Gastrocnemius medialis (tissue), 4 donors: ENCODE measurements around the gene VPS52. TPM values are rescaled to one million over a fixed set of nuclear protein-coding genes. Genes with fewer than 3 reads are reported as not detected.

ENCODE experiments used
- ATAC-seq, 2 donors: fragments of 150-250 bp; one replicate each; pipeline ENCODE4 v1.9.1; 2016
- DNase-seq, 2 donors: peaks; one replicate each; pipeline ENCODE4 v3.0.0-alpha.2; 2019
- H3K27ac ChIP-seq, 4 donors: fragments of 200-600 bp; sonication (generic); 1 replicate in 1 of 4; 2 replicates in 3 of 4; pipeline ENCODE4 v1.5.1; 2016 to 2018; ENCODE audit warnings: mild to moderate bottlenecking in 2 of 4, moderate library complexity in 1 of 4
- H3K27me3 ChIP-seq, 3 donors: fragments of 200-600 bp; sonication (generic) in 2 of 3; 1 replicate in 1 of 3; 2 replicates in 2 of 3; pipeline versions ENCODE4 v1.5.1 to v1.6.0; 2016 to 2019; ENCODE audit warnings: mild to moderate bottlenecking in 1 of 3, moderate library complexity in 1 of 3
- H3K36me3 ChIP-seq, 2 donors: fragments of 200-600 bp; sonication (generic) in 1 of 2; one replicate each; pipeline ENCODE4 v1.5.1; 2017 to 2018
- H3K4me1 ChIP-seq, 2 donors: fragments of 200-600 bp; sonication (generic) in 1 of 2; one replicate each; pipeline ENCODE4 v1.5.1; 2016 to 2017; ENCODE audit warnings: mild to moderate bottlenecking in 2 of 2
- H3K4me3 ChIP-seq, 4 donors: fragments of 200-600 bp; sonication (generic) in 3 of 4; 1 replicate in 1 of 4; 2 replicates in 3 of 4; pipeline ENCODE4 v1.5.1; 2016 to 2019; ENCODE audit warnings: mild to moderate bottlenecking in 2 of 4
- H3K9me3 ChIP-seq, 3 donors: fragments of 200-600 bp; sonication (generic) in 2 of 3; 1 replicate in 1 of 3; 2 replicates in 2 of 3; pipeline ENCODE4 v1.5.1; 2016 to 2019
- POLR2A ChIP-seq, 2 donors: fragments of 450-650 bp; IDR thresholded peaks; one replicate each; pipeline ENCODE4 v1.6.1; 2017; ENCODE audit warnings: antibody characterized with exemption in 2 of 2, mild to moderate bottlenecking in 2 of 2, moderate library complexity in 2 of 2
- in situ Hi-C, 4 donors: fragments of 200-750 bp; cut with MboI; loops; one replicate each; pipeline versions ENCODE4 v1.15.0 to v1.8.0; 2017; ENCODE audit warnings: low sequenced_read_pairs in 4 of 4
- intact Hi-C: fragments of 100-400 bp; cut with DNase I; formaldehyde crosslinking; loops from one replicate; pipeline ENCODE4 v1.15.1; 2023; ENCODE audit warnings: low total_unique reads
- total RNA-seq, 4 donors: library from RNA; depleted of rRNA; stranded (reverse); fragments of >200 nt; gene quantifications; one replicate each; pipeline versions ENCODE4 v1.1.0 to v1.2.3, GENCODE V29; 2016
- TF ChIP-seq, protein P1 (sequence below), 5 experiments: fragments of 450-650 bp in 3 of 5; fragments of 200-600 bp in 2 of 5; sonication (generic) in 2 of 5; IDR thresholded peaks in 4 of 5; conservative IDR thresholded peaks in 1 of 5; 1 replicate in 4 of 5; 2 replicates in 1 of 5; pipeline ENCODE4 v1.5.1; 2016 to 2019; ENCODE audit warnings: antibody characterized with exemption in 5 of 5, mild to moderate bottlenecking in 3 of 5, moderate library complexity in 3 of 5

The VPS52 gene
- total RNA-seq, 4 donors from 2014 or later: 28.7 to 52.8 (median 41.2) TPM

DNA sequence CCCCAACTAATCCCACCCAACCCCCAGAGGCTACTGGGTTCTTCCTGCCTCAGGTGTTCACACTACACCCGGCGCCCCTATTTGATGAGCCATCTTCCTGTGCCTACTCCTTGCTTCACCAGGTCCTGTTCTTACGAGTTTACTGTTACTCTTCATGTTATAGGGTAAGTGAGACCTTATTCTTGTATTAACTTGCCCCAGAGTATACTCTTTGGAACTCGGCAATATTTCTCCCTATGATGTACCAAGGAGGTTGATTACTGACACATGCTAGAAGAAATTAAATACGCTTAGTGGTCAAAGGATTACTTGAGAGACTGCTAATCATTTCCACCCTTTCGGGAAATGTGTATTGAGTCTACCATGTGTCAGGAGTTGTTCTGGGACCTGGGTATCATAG is 54.4 kb downstream of the VPS52 start:
- DNase-seq: no peak
- Histone ChIP-seq H3K9me3 (no peaks in the 10 kb centered on the region), H3K4me3 (no peak overlapping the region), H3K4me1 (peaks cover 15 to 17% of the 10 kb centered on the region in 2 donors), H3K36me3 (no peaks in the 10 kb centered on the region), H3K27ac (no peak overlapping the region), H3K27me3 (peaks cover 0 to 2% (median 0%) of the 10 kb centered on the region in 3 donors)
- ATAC-seq: no peak
- TF ChIP-seq, protein P1, sequence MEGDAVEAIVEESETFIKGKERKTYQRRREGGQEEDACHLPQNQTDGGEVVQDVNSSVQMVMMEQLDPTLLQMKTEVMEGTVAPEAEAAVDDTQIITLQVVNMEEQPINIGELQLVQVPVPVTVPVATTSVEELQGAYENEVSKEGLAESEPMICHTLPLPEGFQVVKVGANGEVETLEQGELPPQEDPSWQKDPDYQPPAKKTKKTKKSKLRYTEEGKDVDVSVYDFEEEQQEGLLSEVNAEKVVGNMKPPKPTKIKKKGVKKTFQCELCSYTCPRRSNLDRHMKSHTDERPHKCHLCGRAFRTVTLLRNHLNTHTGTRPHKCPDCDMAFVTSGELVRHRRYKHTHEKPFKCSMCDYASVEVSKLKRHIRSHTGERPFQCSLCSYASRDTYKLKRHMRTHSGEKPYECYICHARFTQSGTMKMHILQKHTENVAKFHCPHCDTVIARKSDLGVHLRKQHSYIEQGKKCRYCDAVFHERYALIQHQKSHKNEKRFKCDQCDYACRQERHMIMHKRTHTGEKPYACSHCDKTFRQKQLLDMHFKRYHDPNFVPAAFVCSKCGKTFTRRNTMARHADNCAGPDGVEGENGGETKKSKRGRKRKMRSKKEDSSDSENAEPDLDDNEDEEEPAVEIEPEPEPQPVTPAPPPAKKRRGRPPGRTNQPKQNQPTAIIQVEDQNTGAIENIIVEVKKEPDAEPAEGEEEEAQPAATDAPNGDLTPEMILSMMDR (IDR thresholded peaks at IDR 0.05 in 4 of 5, conservative IDR thresholded peaks at IDR 0.05 in 1 of 5): no peak
- TF ChIP-seq POLR2A (IDR thresholded peaks at IDR 0.05): no peak
- intact Hi-C loops: no loop called here
- in situ Hi-C loops: no loop called here

DNA sequence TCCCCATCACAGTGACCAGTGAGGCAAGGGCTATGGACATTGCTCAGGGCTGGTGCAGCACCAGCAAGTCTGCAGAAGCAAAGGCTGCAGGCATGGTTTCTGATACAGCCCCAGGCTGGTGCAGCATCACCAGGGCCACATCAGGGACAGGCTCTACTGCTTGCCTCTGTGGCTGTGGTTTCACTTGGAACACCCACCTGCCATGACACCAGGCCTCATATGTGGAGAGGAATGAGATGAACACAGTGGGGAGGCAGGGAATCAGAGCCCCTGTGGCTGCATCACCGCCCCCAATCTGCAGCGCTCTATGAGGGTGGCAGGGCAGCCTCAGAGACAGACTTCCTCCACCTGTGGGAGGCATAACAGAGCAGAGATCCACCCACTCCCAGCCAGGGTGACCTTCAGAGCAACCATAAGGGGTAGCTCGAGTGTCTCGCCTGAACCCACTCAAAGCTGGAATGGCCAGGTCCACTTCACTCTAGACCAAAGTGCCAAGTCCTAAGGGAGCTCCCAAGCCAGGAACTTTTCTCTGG is 55.5 kb downstream of the VPS52 start:
- H3K27me3 ChIP-seq: peaks cover 0 to 2% (median 0%) of the 10 kb centered on the region in 3 donors
- H3K9me3 ChIP-seq: no peaks in the 10 kb centered on the region
- in situ Hi-C loops (no loop called here), intact Hi-C loops (no loop called here)
- TF ChIP-seq, protein P1 (IDR thresholded peaks at IDR 0.05 in 4 of 5, conservative IDR thresholded peaks at IDR 0.05 in 1 of 5): no peak
- no peak for TF ChIP-seq POLR2A (IDR thresholded peaks at IDR 0.05)
- ATAC-seq (no peak), DNase-seq (no peak)
- no peak overlapping the region for H3K4me3 ChIP-seq
- peaks cover 15 to 17% of the 10 kb centered on the region in 2 donors for H3K4me1 ChIP-seq
- no peak overlapping the region for H3K27ac ChIP-seq
- H3K36me3 ChIP-seq: no peaks in the 10 kb centered on the region

DNA sequence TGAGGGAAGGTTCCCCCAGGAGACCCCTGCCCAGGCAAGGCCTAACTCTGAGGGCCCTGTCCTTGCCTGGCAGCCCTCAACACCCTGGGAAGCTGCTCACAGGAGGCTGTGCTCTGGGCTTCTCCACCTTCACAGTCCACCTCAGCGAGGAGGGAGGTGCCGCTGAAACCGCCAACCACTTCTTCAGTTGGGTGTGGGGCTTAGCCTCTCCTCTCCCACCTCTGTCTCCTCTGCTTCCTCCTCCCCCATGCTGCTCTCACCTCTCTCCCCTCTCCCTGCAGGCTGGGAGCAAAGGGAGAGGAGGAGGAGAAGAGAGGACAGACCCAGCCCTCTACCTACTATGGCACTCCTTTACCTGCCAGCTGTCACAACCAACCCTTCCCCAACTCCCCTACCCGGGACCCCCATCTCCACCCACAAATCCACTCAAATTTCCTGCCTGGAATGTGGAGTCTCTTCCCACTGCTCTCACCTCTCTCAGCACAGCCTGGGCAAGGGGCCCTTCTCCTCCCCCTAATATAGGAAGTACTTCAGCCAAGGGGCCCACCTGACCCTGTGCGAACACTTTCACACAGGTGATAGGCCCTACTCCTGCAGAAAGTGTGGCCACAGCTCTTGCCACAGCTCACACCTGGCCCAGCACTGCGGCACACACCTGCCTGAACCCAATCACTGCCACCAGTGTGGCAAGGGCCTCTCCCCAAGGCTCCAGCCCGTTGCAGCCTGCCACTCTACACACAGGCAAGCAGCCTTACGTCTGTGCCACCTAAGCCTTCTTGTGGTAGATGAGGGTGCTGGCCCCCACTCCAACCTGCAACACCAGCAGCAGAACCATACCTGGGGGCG is 56.2 kb downstream of the VPS52 start:
- no peak overlapping the region for H3K27ac ChIP-seq
- in situ Hi-C loops: no loop called here
- intact Hi-C loops: no loop called here
- no peak for TF ChIP-seq POLR2A (IDR thresholded peaks at IDR 0.05)
- TF ChIP-seq, protein P1 (IDR thresholded peaks at IDR 0.05 in 4 of 5, conservative IDR thresholded peaks at IDR 0.05 in 1 of 5): no peak
- H3K36me3 ChIP-seq: peaks cover 0 to 5% of the 10 kb centered on the region in 2 donors
- peaks cover 0 to 2% (median 0%) of the 10 kb centered on the region in 3 donors for H3K27me3 ChIP-seq
- no peak overlapping the region for H3K4me3 ChIP-seq
- H3K4me1 ChIP-seq: peaks cover 15 to 17% of the 10 kb centered on the region in 2 donors
- H3K9me3 ChIP-seq: no peaks in the 10 kb centered on the region
- ATAC-seq (no peak), DNase-seq (no peak)

DNA sequence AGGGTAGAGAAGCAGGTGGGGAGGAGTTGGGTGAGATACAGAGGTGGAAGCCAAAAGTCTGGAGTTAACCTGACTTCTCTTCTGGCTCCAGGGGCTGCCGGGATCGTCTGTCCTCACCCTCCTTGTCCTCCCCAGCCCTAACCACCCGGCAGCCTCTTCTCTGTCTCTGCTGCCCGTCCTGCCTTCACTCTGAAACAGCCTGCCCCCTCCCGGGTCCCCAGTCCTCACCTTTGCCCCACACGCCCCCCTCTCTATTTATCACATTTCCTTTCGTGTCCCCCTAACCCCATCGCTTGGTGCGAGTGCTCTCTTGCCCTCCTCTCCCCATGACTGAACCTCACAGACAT is 57.7 kb downstream of the VPS52 start:
- H3K4me3 ChIP-seq: peak overlapping the region; percentile 30 to 61 (median 52)
- intact Hi-C loops (no loop called here), in situ Hi-C loops (no loop called here)
- H3K36me3 ChIP-seq: peaks cover 0 to 16% of the 10 kb centered on the region in 2 donors
- peaks cover 15 to 18% of the 10 kb centered on the region in 2 donors for H3K4me1 ChIP-seq
- H3K27me3 ChIP-seq: peaks cover 0 to 2% (median 0%) of the 10 kb centered on the region in 3 donors
- ATAC-seq (no peak), DNase-seq (no peak)
- TF ChIP-seq POLR2A (IDR thresholded peaks at IDR 0.05): no peak
- TF ChIP-seq, protein P1 (IDR thresholded peaks at IDR 0.05 in 4 of 5, conservative IDR thresholded peaks at IDR 0.05 in 1 of 5): no peak
- peak overlapping the region in 2 of 4 donors; percentile 6 to 18 for H3K27ac ChIP-seq
- H3K9me3 ChIP-seq: no peaks in the 10 kb centered on the region
